HG02943 (cell line): ENCODE data around the gene TMEM204.

Experiments used
- ATAC-seq: cut with Tn5 transposase; IDR thresholded peaks from one replicate; pipeline ENCODE4 v1.9.1; 2021; ENCODE audit warnings: mild to moderate bottlenecking, low read depth, moderate library complexity; ENCODE audit not compliant: unreplicated experiment

Gene TMEM204

DNA sequence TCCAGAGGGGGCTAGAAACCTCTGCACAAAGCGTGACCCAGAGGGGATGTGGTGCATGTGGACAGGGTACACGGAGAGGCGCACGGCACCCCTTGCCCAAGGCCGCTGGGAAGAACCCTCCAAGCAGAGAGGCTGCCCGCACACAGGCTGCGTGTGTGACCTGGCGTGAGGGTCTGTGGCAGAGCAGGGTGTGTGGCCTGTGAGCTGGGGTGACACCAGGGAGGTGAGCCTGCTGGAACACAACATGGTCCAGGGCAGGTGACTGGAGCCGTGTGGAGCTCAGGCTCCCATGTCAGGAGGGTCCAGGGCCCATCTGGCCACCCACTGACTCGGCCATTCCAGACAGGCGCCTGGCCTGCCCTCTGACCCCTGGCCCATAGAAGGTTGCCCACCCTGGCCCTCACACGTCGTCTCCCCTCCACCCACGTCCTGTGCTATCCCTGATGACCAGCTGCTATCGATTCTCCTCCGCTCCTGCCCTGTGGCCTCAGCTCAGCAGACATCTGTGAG lies 14.8 kb upstream of the TMEM204 start:
- ATAC-seq: no peak

DNA sequence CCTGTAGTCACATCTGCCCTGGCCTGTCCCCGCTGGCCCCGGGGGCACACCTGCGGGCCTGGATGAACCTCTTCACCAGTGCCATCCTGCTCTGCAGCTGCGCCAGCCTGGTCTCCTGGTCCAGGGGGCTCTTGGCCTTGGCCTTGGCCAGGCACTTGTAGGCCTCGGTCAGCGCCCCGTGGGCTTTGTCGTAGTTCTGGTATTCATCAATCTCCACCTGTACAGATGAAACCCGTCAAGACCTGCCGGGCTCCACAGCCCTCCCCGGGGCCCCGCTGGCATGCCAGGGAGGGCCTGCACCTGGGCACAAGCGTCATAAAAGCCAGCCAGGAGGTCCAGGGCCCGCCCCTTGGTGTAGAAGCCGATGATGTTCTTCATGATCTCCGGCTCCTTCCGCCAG lies 13.6 kb upstream of the TMEM204 start:
- ATAC-seq: no peak

DNA sequence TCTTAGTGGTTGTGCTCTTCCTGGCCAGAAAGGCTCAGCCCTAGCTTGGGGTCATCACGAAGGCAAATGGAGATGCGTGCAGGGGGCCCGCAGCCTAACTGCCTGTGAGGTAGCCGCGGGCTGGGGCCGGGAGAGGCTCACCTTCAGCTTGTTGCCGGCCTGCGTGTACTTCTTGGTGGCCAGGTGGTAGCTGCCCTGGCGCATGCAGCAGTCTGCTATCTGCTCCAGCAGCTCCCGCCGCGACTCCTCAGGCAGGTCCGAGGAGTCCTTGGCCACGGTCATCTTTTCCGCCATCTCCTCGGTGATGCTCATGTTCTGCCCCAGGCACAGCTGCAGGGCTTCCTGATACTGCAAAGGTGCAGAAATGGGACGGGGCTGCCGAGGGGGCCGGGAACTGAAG lies 13.0 kb upstream of the TMEM204 start:
- no peak for ATAC-seq

DNA sequence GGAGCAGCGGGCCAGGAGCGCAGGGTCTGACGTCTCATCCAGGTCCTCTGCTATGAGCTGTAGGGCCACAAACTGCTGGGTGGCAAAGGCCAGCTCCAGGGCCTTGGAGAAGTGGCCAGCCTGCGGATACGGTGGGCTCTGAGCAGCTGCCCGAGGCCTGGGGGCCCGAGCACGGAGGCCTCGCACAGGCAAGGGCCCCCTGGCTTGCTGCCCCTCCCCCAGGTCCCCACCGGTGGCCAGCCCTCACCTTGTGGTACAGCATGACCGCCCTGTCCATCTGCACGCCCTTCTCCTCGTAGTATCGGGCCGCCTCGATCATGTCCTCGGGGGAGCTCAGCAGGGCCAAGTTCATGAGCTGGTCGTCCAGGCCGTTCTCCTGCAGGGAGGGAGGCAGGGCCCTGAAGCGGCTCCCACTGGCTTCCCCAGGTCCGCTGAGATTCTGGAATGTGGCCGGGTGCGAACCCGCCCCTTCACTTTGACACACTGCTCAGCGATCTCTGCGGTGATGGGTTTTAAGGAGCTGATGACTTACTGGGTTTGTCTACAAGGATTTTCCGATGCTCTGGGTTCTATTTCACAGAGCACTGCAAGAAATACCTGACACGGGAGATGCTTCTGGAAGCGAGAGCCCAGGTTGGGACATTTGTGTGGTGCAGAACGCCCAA lies 9.8 kb upstream of the TMEM204 start:
- no peak for ATAC-seq

DNA sequence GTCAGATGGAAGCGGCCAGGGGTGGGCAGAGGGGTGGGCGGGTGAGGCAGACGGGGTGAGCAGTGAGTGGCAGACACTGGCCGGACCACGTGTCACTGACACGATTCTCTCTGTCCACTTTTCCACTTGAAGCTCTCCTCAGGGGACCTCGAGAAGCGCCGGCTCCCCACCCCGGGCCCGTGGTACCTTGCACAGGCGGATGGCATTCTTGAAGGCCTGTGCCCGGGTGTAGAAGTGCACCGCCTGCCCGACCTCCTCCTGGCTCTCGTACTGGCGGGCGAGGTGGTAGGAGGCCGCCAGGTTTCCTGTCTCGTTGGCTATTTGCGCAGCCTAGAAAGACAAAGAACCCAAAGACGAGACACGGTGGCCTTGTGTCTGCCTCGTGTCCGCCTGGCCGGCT lies 9.1 kb upstream of the TMEM204 start:
- no peak for ATAC-seq

DNA sequence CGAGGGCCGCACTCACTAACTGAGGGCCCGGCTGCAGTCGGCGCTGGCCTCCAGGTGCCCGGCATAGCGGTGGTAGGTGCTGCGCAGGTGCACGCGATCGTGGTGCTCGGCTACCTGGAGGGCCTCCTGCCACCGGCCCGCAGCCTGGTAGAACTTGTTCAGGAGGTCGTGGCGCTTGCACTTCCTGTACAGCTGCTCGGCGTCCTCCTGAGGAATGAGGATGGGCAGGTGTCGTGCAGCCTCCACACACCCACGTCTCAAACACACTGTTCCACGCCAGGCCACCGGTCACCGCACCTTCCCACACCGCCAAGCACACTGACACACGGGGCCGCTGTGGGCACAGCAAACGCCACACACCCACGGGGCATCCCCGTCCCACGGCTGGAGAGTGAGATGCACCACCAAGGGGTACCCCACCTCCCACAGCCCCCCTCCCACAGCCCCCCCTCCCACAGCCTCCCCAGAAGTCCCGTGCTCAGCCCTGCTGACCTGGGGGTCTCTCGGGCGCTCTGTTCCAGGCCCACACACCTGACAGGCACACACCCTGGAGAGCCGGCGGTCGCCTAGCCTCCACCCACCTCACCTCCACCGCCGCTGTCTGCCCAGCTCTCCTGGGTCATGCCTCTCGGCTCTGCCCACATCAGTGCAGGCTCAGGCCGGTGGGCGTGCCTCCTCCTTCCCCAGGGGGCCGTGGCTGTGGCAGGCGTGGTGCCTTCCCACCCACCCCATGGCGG lies 7.4 kb upstream of the TMEM204 start:
- ATAC-seq: no peak

DNA sequence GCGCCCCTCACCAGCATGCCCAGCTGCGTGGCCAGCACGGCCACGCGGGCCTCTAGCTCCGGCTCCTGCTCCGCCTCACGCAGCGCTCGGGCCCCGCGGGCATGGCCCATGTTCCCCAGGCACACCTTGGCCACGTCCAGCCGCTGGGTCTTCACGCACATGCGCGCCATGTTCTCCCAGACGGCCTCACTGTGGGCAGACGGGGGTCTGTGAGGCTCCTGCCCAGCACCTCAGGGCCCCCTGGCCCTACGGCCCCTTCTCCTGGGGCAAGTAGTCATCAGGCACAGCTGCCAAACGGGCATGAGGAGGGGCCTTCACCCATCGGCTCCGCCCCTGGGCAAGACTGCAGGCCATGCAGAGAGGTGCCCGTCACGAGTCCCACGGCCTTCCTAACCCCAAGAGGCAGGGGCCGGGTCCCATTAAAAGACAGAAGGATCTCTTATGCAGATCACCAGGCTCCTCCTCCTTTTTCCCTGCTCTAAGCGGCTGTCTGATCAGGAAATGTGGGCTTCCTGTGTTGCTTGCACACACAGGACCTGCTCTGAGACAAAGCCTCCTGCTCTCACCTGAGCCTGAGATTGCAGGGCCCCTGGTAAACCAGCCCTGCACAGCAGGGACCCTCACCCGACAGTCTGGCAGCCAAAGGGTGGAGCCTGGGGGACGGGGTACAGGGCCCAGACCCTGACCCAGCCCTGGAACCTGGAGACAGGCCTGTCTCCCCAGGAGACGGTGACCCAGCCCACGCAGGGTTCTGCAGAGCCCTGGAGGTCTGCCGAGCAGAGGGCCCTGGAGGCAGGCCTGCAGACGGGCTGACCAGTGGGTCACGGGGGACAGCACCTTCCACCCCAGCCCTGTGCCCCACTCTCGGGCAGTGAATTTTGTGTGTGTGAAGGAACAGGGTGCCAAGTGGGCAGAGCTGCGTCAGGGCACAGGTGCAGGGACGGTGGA lies 6.6 kb upstream of the TMEM204 start:
- ATAC-seq: no peak

DNA sequence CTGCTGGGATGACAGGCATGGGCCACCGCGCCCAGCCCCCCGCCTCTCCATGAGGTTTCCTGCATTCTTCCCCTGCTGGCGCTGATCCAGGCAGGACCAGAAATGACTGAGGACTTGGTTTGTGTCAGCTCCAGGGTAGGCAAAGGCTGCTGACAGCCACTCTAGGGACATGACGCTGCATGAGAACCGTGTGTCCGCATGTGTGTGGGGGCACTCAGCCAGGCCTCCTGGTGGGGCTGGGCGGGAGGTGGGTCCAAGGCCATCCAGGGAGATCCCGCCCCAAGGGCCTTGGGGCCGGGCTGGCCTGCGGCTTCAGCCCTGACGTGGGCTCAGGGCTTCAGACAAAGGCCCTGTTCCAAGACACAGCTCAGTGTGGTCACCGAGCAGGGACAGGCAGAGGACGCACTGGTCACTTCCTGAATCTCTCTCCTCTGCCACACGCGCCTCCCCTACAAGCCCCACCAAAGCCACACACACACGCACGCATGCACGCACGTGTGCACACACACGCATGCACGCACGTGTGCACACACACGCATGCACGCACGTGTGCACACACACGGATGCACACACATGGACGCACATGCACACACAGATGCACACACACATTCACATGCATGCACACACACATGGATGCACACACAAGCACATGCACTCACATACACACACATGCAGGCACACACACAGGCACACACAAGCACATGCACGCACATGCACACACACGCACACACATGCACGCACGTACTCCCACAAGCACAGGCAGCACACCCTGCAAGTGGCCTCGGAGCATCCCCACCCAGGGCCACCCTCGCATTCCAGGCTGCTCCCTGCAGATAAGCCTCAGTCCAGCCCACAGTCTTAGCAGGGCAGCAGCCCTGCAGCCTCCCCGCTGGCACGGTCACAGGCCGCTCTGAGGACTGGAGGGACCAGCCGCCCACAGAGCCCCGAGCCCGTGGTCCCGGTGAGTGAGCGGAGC lies 5.3 kb upstream of the TMEM204 start:
- no peak for ATAC-seq

DNA sequence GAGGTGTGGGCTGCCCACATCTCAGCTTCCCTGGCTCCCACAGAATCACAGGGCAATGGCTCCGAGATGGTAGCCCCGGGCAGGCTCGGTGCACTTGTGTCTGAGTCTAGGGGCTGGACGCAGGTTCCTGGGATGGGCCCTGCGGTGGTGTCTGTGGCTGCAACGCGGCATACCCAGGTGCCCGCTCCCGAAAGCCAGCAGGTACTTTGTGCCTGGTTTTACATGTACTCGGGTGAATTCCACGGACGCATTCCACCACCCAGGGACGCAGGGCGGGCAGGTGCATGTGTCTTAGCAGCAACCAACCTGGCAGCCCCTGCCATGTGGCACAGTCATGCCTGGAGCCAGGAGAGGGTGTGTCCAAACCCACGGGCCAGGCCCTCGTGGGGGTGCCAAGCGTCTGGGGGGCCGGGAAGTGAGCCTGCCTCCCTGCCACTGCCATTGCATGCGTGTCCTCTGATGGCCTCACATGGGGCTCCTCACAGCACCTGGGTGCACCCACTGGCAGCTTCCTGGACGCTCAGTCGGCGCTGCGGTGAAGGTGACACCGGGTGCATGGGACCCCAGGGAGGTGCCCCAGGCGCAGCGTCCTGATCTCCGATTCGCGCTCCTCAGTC lies 4.4 kb upstream of the TMEM204 start:
- ATAC-seq: no peak

DNA sequence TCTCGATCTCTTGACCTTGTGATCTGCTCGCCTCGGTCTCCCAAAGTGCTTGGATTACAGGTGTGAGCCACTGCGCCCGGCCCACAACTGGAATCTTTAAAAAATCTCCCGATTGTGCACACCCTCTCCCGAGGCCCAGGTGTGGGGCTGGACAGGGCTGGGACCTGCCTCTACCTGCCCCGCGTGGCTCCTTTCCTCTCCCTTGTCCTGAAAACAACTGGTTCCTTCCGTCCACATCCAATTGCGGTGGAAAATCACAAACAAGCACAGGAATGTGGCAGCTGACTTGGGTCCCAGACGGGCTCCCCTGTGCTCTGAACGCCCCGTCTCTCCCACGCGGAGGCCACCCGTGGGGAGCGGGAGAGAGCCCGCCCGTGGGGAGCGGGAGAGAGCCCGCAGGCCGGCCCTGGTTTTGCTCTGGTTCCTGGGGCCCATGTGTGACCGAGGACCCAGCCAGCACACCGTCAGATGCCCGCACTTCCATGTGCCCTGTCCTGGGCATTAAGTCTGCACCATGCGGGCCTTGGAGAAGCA lies 3.0 kb upstream of the TMEM204 start:
- ATAC-seq: no peak

DNA sequence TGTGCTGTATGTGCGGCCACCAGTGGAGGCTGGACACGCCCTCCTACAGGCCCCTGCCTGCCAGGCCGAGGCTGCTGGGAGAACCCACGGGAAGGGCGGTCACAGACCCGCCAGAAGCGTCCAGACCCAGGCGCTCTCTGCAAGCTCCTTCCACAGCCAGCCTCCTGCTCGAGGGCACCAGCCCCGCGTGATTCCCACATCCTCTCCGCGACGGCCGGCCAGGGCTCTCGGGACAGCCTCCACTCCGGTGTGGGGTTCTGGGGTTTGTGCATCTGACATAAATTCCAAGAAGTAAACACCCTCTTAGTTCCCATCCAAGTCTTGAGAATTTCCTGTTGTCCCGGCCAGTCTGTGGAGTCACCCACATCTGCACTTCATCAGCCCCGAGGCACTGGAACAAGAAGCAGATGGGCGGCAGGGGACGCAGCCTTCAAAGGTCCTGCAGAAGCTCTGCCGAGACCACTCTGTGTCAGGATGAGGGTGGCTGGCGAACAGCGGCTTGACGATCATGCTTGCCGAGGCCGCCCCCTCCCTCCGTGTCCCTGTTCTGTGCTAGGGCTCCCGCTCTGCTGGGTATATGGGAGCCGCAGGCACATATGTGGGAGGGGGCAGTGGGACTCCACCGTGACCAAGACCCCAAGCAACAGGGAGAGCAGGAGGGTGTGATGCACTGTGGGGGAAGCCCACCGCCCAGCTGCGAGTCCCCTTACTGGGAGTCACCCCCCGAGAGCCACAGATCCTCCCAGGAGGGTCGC lies 2.4 kb upstream of the TMEM204 start:
- no peak for ATAC-seq

DNA sequence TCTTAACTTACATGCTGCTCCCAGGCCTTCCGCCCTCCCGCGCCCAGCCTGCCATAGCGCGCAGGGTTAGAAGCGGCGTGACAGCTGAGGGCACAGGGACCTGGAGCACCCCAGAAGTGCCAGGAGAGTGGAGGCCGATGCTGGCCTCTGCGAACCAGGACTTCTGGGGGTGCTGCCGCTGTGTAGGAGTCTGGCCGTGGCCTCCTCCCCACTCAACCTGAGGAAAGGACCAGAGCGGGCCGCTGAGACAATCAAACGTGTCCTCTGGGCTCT lies 1.9 kb upstream of the TMEM204 start:
- no peak for ATAC-seq

DNA sequence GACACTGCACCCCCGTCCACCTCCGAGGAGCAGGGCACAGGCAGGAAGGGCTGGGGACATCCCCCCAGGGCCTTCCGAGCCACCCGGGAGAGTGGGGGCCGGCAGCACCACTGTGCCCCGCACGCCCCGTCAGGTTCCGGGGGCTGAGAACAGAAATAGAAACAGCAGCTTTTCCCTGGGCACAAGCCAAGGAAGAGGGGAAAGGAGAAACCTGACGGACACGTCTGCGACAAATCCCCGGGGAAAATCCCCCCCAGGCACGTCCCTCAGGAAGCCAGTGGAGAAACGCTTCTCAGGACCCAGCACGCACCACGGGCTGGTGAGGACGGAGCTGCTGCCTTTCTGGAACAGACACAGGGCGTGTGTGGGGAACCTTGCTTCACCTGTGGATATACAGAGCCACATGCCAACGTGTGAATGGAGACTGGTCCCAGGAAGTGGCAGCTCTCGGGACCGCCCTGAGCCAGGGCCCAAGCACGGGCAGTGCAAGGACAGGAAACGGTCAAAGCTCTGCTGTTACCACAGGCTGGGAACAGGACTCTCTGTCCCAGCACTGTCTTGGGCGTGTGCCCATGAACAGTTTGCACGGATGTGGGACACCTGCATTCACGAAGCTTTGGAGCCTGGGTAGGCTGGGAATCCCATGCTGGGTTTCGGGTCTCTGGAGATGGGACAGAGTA lies 1.2 kb upstream of the TMEM204 start:
- no peak for ATAC-seq

DNA sequence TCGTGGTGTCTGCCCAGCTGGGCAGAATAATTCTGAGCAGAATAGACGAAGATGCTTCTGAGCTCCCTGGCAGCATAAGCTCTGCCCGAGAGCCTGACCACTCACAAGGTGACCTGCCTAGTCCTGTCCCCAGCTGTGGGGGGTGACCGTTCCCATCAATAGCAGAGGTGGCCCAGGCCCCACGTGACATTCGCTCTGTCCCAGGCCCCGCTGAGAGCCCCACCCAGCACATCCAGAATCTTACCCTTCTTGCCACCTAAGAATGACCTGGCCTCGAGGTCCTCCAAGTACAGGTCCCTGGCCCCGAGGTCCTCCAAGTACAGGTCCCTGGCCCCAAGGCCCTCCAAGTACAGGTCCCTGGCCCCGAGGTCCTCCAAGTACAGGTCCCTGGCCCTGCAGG lies 695 bp upstream of the TMEM204 start:
- ATAC-seq: no peak

DNA sequence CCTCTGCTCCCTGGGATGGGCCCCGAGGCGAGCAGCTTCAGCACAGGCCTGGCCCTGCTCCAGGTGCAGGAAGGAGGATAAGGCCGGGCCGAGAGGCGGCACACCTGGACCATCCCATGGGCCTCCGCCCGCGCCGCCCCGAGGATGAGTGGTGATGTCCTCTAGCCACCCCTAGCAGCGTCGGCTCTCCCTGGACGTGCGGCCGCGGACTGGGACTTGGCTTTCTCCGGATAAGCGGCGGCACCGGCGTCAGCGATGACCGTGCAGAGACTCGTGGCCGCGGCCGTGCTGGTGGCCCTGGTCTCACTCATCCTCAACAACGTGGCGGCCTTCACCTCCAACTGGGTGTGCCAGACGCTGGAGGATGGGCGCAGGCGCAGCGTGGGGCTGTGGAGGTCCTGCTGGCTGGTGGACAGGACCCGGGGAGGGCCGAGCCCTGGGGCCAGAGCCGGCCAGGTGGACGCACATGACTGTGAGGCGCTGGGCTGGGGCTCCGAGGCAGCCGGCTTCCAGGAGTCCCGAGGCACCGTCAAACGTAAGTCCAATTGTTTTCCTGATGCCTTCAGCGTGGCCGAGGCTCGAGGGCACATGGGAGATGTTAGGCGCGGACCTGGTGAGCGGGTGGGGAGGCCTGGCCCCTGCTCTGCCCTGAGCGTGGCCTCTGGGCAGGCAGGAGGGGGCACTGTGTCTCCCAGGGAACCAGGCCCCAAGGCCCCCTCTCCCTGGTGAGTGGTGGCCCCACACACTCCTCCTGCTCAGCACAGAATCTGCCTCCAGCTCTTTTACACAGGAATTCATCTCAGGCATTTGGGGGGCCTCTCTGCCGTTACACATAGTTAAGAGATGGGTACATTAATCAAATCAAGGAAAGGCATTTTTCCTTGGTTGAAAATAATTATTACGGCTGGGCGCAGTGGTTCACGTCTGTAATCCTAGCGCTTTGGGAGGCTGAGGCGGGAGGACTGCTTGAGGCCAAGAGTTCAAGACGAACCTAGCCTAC lies 855 bp downstream of the TMEM204 start:
- ATAC-seq: no peak

DNA sequence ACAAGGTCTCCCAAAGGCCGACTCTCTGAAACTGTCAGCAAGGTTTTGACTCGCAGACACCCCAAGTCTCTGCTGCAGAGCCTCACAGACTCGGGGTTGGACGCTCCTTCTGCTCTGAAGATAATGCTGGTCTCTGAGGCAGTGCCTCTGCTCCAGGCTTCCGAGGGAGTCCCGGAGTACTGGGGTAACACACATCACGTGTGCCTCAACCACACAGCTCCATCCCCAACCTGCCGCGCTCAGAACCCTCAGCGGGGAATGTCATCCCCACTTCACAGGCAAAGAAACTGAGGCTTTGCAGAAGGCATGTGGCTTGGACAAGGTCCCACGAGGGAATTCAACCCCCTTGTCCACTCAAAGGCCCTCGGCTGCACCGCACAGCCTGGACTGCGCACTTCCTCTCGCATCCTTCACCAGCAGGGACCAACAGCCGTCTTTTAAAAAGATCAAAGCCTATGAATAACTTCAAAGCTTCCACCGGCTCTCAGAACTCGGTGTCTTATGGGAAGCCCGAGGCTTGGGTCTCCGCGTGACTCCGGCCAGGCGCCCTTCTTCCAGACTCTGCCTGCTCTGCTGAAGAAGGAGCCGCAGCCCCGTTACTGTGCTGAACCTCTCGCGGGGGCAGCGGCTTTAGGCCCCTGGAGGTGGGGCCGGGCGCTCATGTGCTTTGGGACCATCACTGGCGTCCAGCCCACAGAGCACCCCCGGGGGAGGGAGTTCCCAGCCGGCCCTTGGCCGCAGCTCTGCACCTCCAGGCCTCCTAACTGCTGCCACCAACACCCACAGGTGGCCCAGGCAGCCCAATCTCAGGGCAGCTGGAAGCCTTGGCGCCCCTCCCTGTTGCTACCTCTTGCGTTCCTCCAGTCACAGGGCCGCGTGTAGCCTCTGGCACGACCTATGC lies 2.2 kb downstream of the TMEM204 start:
- ATAC-seq: no peak
